ENCODE results near the gene KCNH2. TPM values are rescaled to one million over a fixed set of nuclear protein-coding genes. Genes with fewer than 3 reads are reported as not detected.

Gene KCNH2
- total and polyA plus RNA-seq, 12 donors = 50.2 to 126 (median 78.4) TPM

DNA sequence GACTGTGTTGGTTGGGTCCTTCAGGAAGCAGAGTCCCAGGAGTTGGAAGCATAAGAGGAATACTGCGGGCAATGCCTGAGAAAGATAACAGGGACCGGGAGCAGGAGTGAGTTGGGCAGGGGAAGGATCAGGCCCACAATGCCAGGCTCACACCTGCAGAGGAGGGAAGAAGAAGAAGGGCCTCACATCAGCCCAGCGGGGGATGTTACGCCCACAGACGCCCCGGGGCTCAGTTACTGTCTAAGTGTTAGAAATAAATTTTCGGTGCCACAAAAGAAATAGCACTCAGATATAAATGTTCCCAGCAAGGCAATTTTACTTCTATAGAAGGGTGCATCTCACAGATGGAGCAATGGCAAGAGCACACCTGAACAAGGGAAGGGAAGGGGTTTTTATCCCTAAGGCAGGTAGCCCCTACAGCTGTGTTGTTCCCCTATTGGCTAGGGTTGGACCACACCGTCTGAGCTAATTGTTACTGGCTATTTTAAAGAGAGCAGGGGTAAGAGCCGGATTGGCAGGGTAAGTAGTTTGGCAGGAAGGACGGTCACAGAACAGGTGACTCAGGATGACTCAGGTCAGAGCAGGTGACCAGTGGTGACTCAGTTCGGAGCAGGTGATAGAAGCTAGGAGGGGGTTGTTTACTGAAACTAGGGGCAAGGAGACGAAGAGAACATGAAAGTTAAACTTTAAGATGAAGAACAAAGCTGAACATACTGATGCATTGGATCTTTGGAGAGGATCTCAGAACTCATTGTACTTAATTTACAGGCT, 12.5 kb upstream of the KCNH2 start, which contains the start of gene NOS3:
NOS3 (plus strand) TSS at position 602 of the 771 bp plus-strand sequence. CDS start 2,787 bp downstream, outside the sequence.
- intact Hi-C loops (cut with DNase I) = no loop called here
- Histone ChIP-seq H3K36me3 (no peaks in the 10 kb centered on the region), H3K27me3 (peaks cover 0 to 15% (median 0%) of the 10 kb centered on the region in 7 donors), H3K27ac (peak within 1 kb of the TSS in 3 of 10 donors; percentile 83 to 90 (median 85)), H3K4me1 (peaks cover 8 to 71% (median 43%) of the 10 kb centered on the region in 9 donors), H3K9me3 (peaks cover 0 to 18% (median 0%) of the 10 kb centered on the region in 11 donors), H3K4me3 (no peak within 1 kb of the TSS)
- ATAC-seq = no peak
- no peak for DNase-seq
- TF ChIP-seq, protein P1, sequence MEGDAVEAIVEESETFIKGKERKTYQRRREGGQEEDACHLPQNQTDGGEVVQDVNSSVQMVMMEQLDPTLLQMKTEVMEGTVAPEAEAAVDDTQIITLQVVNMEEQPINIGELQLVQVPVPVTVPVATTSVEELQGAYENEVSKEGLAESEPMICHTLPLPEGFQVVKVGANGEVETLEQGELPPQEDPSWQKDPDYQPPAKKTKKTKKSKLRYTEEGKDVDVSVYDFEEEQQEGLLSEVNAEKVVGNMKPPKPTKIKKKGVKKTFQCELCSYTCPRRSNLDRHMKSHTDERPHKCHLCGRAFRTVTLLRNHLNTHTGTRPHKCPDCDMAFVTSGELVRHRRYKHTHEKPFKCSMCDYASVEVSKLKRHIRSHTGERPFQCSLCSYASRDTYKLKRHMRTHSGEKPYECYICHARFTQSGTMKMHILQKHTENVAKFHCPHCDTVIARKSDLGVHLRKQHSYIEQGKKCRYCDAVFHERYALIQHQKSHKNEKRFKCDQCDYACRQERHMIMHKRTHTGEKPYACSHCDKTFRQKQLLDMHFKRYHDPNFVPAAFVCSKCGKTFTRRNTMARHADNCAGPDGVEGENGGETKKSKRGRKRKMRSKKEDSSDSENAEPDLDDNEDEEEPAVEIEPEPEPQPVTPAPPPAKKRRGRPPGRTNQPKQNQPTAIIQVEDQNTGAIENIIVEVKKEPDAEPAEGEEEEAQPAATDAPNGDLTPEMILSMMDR (IDR thresholded peaks at IDR 0.05) = no peak
- WGBS, 2 donors = 95% methylated on average over 12 of the region's 12 CpGs

DNA sequence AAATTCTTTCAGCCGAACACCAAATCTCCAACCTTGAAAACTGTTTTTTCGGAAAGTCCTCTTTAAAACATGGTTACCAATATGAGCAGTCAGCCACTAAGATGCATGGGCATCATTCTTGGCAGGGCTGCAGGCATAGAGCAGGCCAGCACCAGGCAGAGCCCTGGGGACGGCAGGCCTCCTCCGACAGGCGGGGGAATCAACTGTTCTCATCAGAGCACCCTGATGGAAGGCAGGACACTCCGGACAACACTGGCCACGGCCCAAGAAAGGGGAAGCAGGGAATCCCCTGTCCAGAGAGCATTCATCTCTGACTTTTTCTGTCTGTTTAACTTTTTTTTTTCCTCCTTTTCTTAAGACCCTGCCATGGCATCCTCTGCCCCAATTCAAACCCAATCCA, 11.3 kb upstream of the KCNH2 start:
- Histone ChIP-seq H3K36me3 (no peaks in the 10 kb centered on the region), H3K4me1 (peaks cover 8 to 65% (median 36%) of the 10 kb centered on the region in 9 donors), H3K27me3 (peaks cover 0 to 22% (median 0%) of the 10 kb centered on the region in 7 donors), H3K27ac (peak overlapping the region; percentile 57 to 90 (median 84)), H3K4me3 (peak overlapping the region in 2 of 10 donors; percentile 18 to 33), H3K9me3 (peaks cover 0 to 18% (median 0%) of the 10 kb centered on the region in 11 donors)
- 28 to 36% methylated on average over 7 of the region's 7 CpGs for WGBS, 2 donors
- ATAC-seq (no peak), DNase-seq (no peak)
- intact Hi-C loops (cut with DNase I) = loop anchor here (2.0 to 10.0 kb wide), 6 partner anchors 91 to 215 kb away; no protein-coding TSS in a partner anchor
- TF ChIP-seq, protein P1 (IDR thresholded peaks at IDR 0.05) = no peak

DNA sequence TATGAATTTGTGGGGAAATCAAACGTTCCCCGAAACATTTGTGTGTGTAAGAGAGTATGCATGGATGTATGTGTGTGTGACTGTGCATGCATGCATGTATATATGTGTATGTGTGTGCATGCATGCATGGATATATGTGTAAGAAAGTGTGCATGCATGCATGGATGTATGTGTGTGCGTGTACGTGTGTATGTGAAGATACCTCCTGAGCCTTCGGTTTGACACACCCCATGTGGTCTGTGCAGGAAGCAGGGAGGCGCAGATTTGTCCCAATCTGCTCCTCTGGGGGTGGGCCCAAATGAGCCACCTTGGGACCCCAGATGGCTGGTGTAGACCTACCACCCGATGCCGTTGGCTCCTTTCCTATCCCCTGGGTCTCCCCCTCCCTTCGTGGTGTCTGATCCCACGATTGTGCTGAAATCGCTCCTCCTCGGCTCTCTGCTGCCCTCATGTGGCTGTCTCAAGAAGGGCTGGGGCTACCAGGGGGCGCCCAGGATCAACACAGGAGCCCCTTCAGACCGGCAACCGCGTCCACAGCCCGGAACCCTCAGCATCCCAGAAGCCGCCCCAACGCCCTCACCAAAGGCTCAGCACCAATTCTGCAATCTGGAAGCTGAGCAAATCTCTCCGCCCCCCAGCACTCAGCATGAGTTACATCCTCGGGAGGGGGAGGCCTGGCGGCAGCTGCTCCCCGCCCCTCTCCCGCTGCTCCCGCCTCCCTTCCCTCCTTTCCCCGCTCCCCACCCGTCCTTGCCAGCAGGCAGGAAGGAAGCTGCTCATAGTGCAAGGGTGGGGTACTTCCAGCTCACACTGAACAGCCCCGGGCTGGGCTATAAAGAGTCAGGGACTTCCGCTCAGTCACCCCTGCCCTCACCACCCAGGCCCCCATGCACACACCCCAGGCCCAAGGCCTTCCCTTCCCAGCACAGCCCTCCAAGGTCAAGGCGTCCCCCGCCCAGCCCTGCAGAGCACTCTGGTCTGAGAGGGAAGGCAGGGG, 10.4 kb upstream of the KCNH2 start:
- TF ChIP-seq, protein P1 (IDR thresholded peaks at IDR 0.05) = peak; percentile 82 to 96 (median 93)
- DNase-seq = peak; percentile 77 to 83
- intact Hi-C loops (cut with DNase I) = loop anchor here (1.0 to 10.0 kb wide), 7 partner anchors 90 to 214 kb away; no protein-coding TSS in a partner anchor
- Histone ChIP-seq H3K4me3 (peak overlapping the region in 3 of 10 donors; percentile 10 to 33 (median 18)), H3K36me3 (no peaks in the 10 kb centered on the region), H3K9me3 (peaks cover 0 to 18% (median 0%) of the 10 kb centered on the region in 11 donors), H3K27ac (peak overlapping the region; percentile 57 to 90 (median 84)), H3K4me1 (peaks cover 8 to 57% (median 30%) of the 10 kb centered on the region in 9 donors), H3K27me3 (peaks cover 0 to 22% (median 0%) of the 10 kb centered on the region in 7 donors)
- peak; percentile 45 to 78 (median 67) for ATAC-seq
- WGBS, 2 donors = 17 to 20% methylated on average over 30 of the region's 31 CpGs
